HepG2 (cell line): Measurements from ENCODE around the gene SALL4. TPM values are rescaled to one million over a fixed set of nuclear protein-coding genes. Genes with fewer than 3 reads are reported as not detected.

Experiments used
- ATF6 ChIP-seq: sonication (generic); formaldehyde crosslinking; conservative IDR thresholded peaks from 2 replicates; pipeline ENCODE4 v1.4.0; 2020; ENCODE audit warnings: missing genetic modification reagents
- CENPBD1 ChIP-seq: sonication (generic); formaldehyde crosslinking; IDR thresholded peaks from 2 replicates; pipeline ENCODE4 v1.8.0; 2022; ENCODE audit warnings: missing genetic modification reagents, low read depth, mild to moderate bottlenecking, borderline replicate concordance
- E2F2 ChIP-seq: sonication (generic); formaldehyde crosslinking; IDR thresholded peaks from 2 replicates; pipeline ENCODE4 v1.4.0; 2020; ENCODE audit warnings: missing genetic modification reagents, borderline replicate concordance
- HOXD1 ChIP-seq: sonication (generic); formaldehyde crosslinking; IDR thresholded peaks from 2 replicates; pipeline ENCODE4 v1.5.0; 2020; ENCODE audit warnings: missing genetic modification reagents
- KAT8 ChIP-seq: IDR thresholded peaks from 2 replicates; pipeline ENCODE4 v1.6.1; 2016; ENCODE audit warnings: missing genetic modification reagents, missing compliant biosample characterization
- MAX ChIP-seq: IDR thresholded peaks from 2 replicates; pipeline ENCODE4 v1.6.1; 2012; ENCODE audit warnings: inconsistent platforms
- PAF1 ChIP-seq: IDR thresholded peaks from 2 replicates; pipeline ENCODE4 v1.6.1; 2016; ENCODE audit warnings: missing genetic modification reagents, missing compliant biosample characterization
- RFX5 ChIP-seq: IDR thresholded peaks from 2 replicates; pipeline ENCODE4 v1.6.1; 2011; ENCODE audit warnings: low read depth, low read length, improper control_type of control experiment
- RORA ChIP-seq: sonication (generic); formaldehyde crosslinking; IDR thresholded peaks from 2 replicates; pipeline ENCODE4 v1.5.0; 2020; ENCODE audit warnings: mild to moderate bottlenecking, missing genetic modification reagents, moderate library complexity
- TRIM22 ChIP-seq: fragments of 450-650 bp; IDR thresholded peaks from 2 replicates; pipeline ENCODE4 v1.6.1; 2017
- XRCC5 ChIP-seq: fragments of 200-400 bp; formaldehyde crosslinking; optimal IDR thresholded peaks from 2 replicates; pipeline ENCODE3; 2017; ENCODE audit warnings: mild to moderate bottlenecking, low read length
- ZBTB33 ChIP-seq: sonication (generic); formaldehyde crosslinking; IDR thresholded peaks from 2 replicates; pipeline ENCODE4 v1.4.0; 2020; ENCODE audit warnings: missing genetic modification reagents
- ZFP91 ChIP-seq: sonication (generic); formaldehyde crosslinking; IDR thresholded peaks from 2 replicates; pipeline ENCODE4 v1.9.0; 2022; ENCODE audit warnings: missing genetic modification reagents, mild to moderate bottlenecking, borderline replicate concordance
- ZNF136 ChIP-seq: sonication (generic); formaldehyde crosslinking; IDR thresholded peaks from 2 replicates; pipeline ENCODE4 v1.8.1; 2022; ENCODE audit warnings: low read depth, mild to moderate bottlenecking, moderate library complexity, missing genetic modification reagents
- ZNF317 ChIP-seq: sonication (generic); formaldehyde crosslinking; IDR thresholded peaks from 2 replicates; pipeline ENCODE4 v1.5.0; 2020; ENCODE audit warnings: mild to moderate bottlenecking, missing genetic modification reagents
- ZNF329 ChIP-seq: sonication (generic); formaldehyde crosslinking; IDR thresholded peaks from 2 replicates; pipeline ENCODE4 v1.9.0; 2021; ENCODE audit warnings: low read depth, mild to moderate bottlenecking, missing genetic modification reagents
- ZNF414 ChIP-seq: sonication (generic); formaldehyde crosslinking; IDR thresholded peaks from 2 replicates; pipeline ENCODE4 v1.5.0; 2020; ENCODE audit warnings: missing genetic modification reagents
- ZNF7 ChIP-seq: IDR thresholded peaks from 2 replicates; pipeline ENCODE4 v1.6.1; 2016; ENCODE audit warnings: missing biosample characterization, missing genetic modification reagents
- ZNF703 ChIP-seq: sonication (generic); formaldehyde crosslinking; IDR thresholded peaks from 2 replicates; pipeline ENCODE4 v1.5.1; 2020; ENCODE audit warnings: missing genetic modification reagents, mild to moderate bottlenecking, moderate library complexity, borderline replicate concordance
- ZSCAN22 ChIP-seq: sonication (generic); formaldehyde crosslinking; IDR thresholded peaks from 2 replicates; pipeline ENCODE4 v1.4.0; 2020; ENCODE audit warnings: mild to moderate bottlenecking, missing genetic modification reagents
- polyA plus RNA-seq, 8 experiments: library from polyadenylated mRNA; depleted of rRNA in 3 of 8; stranded (reverse) in 7 of 8; unstranded in 1 of 8; fragments of >200 nt; fragmentation: Illumina TruSeq in 4 of 8; extraction: Trizol in 4 of 8; gene quantifications; 2 replicates each; pipeline versions ENCODE4 v1.2.1 to v1.2.3, GENCODE V29; 2011 to 2016; ENCODE audit warnings: low read depth in 4 of 8, missing spikeins in 1 of 8, mixed read lengths in 1 of 8; ENCODE audit not compliant: insufficient read depth in 1 of 8
- total RNA-seq, 5 experiments: library from RNA; depleted of rRNA; stranded (reverse); fragments of >200 nt; fragmentation: Illumina TruSeq; extraction: Trizol; gene quantifications; 2 replicates each; pipeline ENCODE4 v1.2.3, GENCODE V29; 2016; ENCODE audit warnings: low read depth in 1 of 5

The SALL4 gene
- total and polyA plus RNA-seq, 2 of the 13 experiments (the other 11 are each of a cell fraction or from before 2014, with no cell fraction given) = 0.33 to 1.8 TPM

GRCh38 chr20:51760905-51761546 is 41.3 kb downstream of the SALL4 start (continued):
- TF ChIP-seq E2F2 (CRISPR knock-in tag) (no peak), ZNF7 (CRISPR knock-in tag) (no peak), ZNF414 (CRISPR knock-in tag) (no peak), ZNF136 (no peak; the same call in 1 of the 2 replicates), TRIM22 (no peak), RORA (no peak), KAT8 (CRISPR knock-in tag) (peak; percentile 67), PAF1 (CRISPR knock-in tag) (no peak), ZNF317 (CRISPR knock-in tag) (no peak), ZNF329 (no peak), MAX (0 out of 2 replicates have a peak, but pooled peaks have one; percentile 14), ATF6 (no peak), ZBTB33 (CRISPR knock-in tag) (peak; percentile 85), XRCC5 (no peak), ZNF703 (CRISPR knock-in tag) (no peak), ZSCAN22 (CRISPR knock-in tag) (peak; percentile 95), RFX5 (peak; percentile 71; the same call in 1 of the 2 replicates), ZFP91 (CRISPR knock-in tag) (no peak; the same call in 1 of the 2 replicates), HOXD1 (CRISPR knock-in tag) (no peak; the same call in 1 of the 2 replicates), CENPBD1 (CRISPR knock-in tag) (no peak)
